K562 (cell line): ENCODE data around the gene ZNF138. TPM values are rescaled to one million over a fixed set of nuclear protein-coding genes. Genes with fewer than 3 reads are reported as not detected.

Experiments used
- ATF1 ChIP-seq, 2 experiments: fragments of 450-650 bp in 1 of 2; IDR thresholded peaks; 2 replicates each; pipeline ENCODE4 v1.6.1; 2016; ENCODE audit warnings: missing compliant biosample characterization in 1 of 2, missing genetic modification characterization in 1 of 2
- E2F1 ChIP-seq: sonication (generic); formaldehyde crosslinking; IDR thresholded peaks from 2 replicates; pipeline ENCODE4 v1.8.1; 2023; ENCODE audit warnings: mild to moderate bottlenecking, missing genetic modification reagents, moderate library complexity
- EP400 ChIP-seq: fragments of 450-650 bp; IDR thresholded peaks from 2 replicates; pipeline ENCODE4 v1.6.1; 2017; ENCODE audit warnings: antibody characterized with exemption, mild to moderate bottlenecking, moderate library complexity
- FOXJ3 ChIP-seq: sonication (generic); formaldehyde crosslinking; IDR thresholded peaks from 2 replicates; pipeline ENCODE4 v1.4.0; 2020; ENCODE audit warnings: mild to moderate bottlenecking, missing genetic modification reagents
- MXD1 ChIP-seq: fragments of 250-450 bp; sonication (Bioruptor Pico); IDR thresholded peaks from 2 replicates; pipeline ENCODE4 v1.8.0; 2021; ENCODE audit warnings: borderline replicate concordance, mild to moderate bottlenecking, moderate library complexity; ENCODE audit not compliant: poor library complexity, severe bottlenecking
- NBN ChIP-seq: fragments of 450-650 bp; IDR thresholded peaks from 2 replicates; pipeline ENCODE4 v1.6.1; 2016; ENCODE audit warnings: low read depth, mild to moderate bottlenecking
- POLR3A ChIP-seq: IDR thresholded peaks from 2 replicates; pipeline ENCODE4 v1.6.1; 2011; ENCODE audit warnings: borderline replicate concordance, mild to moderate bottlenecking, moderate library complexity; ENCODE audit not compliant: insufficient read length, insufficient read depth; ENCODE audit errors: extremely low read depth
- PRPF4 ChIP-seq: fragments of 200-400 bp; formaldehyde crosslinking; IDR thresholded peaks from one replicate; pipeline ENCODE4 v1.6.1; 2017; ENCODE audit warnings: low read length, low read depth, mild to moderate bottlenecking; ENCODE audit not compliant: insufficient read depth, poor library complexity, severe bottlenecking
- THAP7 ChIP-seq: fragments of 250-450 bp; sonication (Bioruptor Pico); IDR thresholded peaks from 2 replicates; pipeline ENCODE4 v1.5.0; 2021
- TRIM24 ChIP-seq, 2 experiments: fragments of 450-650 bp; IDR thresholded peaks; 2 replicates each; pipeline ENCODE4 v1.6.1; 2016
- WHSC1 ChIP-seq: IDR thresholded peaks from one replicate; pipeline ENCODE4 v1.6.1; 2012; ENCODE audit warnings: low read length, control low read depth, inconsistent platforms
- ZBTB33 ChIP-seq: sonication (generic); formaldehyde crosslinking; IDR thresholded peaks from 2 replicates; pipeline ENCODE4 v1.8.1; 2023; ENCODE audit warnings: mild to moderate bottlenecking, missing genetic modification reagents
- ZBTB34 ChIP-seq: fragments of 250-450 bp; sonication (Bioruptor Pico); IDR thresholded peaks from 2 replicates; pipeline ENCODE4 v1.8.0; 2021; ENCODE audit warnings: mild to moderate bottlenecking, moderate library complexity
- ZFP30 ChIP-seq: fragments of 250-450 bp; sonication (Bioruptor Pico); IDR thresholded peaks from 2 replicates; pipeline ENCODE4 v1.8.0; 2022; ENCODE audit warnings: moderate library complexity, mild to moderate bottlenecking, inconsistent platforms, borderline replicate concordance
- ZNF253 ChIP-seq: fragments of 250-450 bp; sonication (Bioruptor Pico); conservative IDR thresholded peaks from 2 replicates; pipeline ENCODE4 v1.6.1; 2021; ENCODE audit warnings: mild to moderate bottlenecking
- ZNF324 ChIP-seq: fragments of 250-450 bp; sonication (Bioruptor Pico); IDR thresholded peaks from 2 replicates; pipeline ENCODE4 v1.4.0; 2020; ENCODE audit warnings: mild to moderate bottlenecking
- ZNF592 ChIP-seq: fragments of 450-650 bp; IDR thresholded peaks from 2 replicates; pipeline ENCODE4 v1.6.1; 2017; ENCODE audit warnings: antibody characterized with exemption, mild to moderate bottlenecking
- polyA plus RNA-seq, 8 experiments: library from polyadenylated mRNA; depleted of rRNA in 4 of 8; stranded (reverse) in 5 of 8; unstranded in 3 of 8; fragments of >200 nt; fragmentation: Nextera tagmentation in 2 of 8; fragmentation: Illumina TruSeq in 1 of 8; extraction: Ambion mirVana in 2 of 8; extraction: Trizol in 1 of 8; gene quantifications; 2 replicates each; pipeline versions ENCODE4 v1.2.1 to v1.2.3, GENCODE V29; 2011 to 2014; ENCODE audit warnings: inconsistent platforms in 1 of 8, missing spikeins in 1 of 8
- total RNA-seq, 7 experiments: library from RNA; depleted of rRNA in 6 of 7; stranded (reverse); fragments of >200 nt in 6 of 7; fragmentation: Illumina TruSeq in 2 of 7; extraction: Trizol in 2 of 7; gene quantifications; 2 replicates each; pipeline versions ENCODE4 v1.2.1 to v1.2.3, GENCODE V29; 2011 to 2021; ENCODE audit warnings: low replicate concordance in 1 of 7

The ZNF138 gene
- total and polyA plus RNA-seq, 9 of the 15 experiments (the other 6 are each of a cell fraction or from before 2014, with no cell fraction given), result 14.6 to 34.9 (median 22.6) TPM

- TF ChIP-seq EP400 (peak; percentile 95), ATF1 (CRISPR knock-in tag; IDR thresholded peaks at IDR 0.05) (no peak), ATF1 (tag; IDR thresholded peaks at IDR 0.05) (peak; percentile 96), ZFP30 (no peak), WHSC1 (no peak), MXD1 (CRISPR knock-in tag) (no peak), TRIM24 (IDR thresholded peaks at IDR 0.05) (peak in 1 of 2 experiments; percentile 69; a peak in 2 of 4 replicates), ZBTB34 (CRISPR knock-in tag) (no peak), ZNF324 (CRISPR knock-in tag) (no peak), THAP7 (CRISPR knock-in tag) (no peak), PRPF4 (no peak), ZNF253 (CRISPR knock-in tag) (no peak), E2F1 (CRISPR knock-in tag) (no peak), ZBTB33 (CRISPR knock-in tag) (no peak), ZNF592 (no peak), FOXJ3 (CRISPR knock-in tag) (no peak), POLR3A (no peak), NBN (no peak)
These were observed at the start of gene ZNF138 (continued) for GRCh38 chr7:64794171-64794844.
